Stimulated activated CD8-positive, alpha-beta memory T cell treated with anti-CD3 and anti-CD28 coated beads, Interleukin-7, amount 100 ng/mL, for 1 hour (primary cell): ENCODE data around the gene SLC5A12.

Experiments
- DNase-seq, 2 donors: peaks; one replicate each; pipeline ENCODE4 v3.0.0-alpha.2; 2020; ENCODE audit warnings: low read depth in 2 of 2

The SLC5A12 gene

DNA sequence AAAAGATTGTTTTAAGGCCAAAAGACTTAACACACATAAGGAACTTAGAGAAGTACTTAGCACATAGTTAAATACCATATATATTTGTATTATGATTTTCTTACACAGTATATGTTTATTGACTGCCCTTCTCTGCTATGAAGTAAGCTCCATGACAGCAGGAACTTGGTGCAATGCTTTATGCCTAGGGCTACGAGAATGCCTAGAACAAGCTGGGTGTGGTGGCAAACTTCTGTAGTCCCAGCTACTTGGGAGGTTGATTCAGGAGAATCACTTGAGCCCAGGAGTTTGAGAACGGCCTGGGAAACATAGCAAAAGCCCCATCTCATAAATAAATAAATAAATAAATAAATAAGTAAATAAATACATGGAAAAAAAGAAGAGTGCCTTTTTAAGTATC is 1.9 kb downstream of the SLC5A12 start:
- DNase-seq = no peak

GRCh38 chr11:26719289-26719973 is 2.4 kb downstream of the SLC5A12 start:
- DNase-seq = no peak

- no peak for DNase-seq
Observed at GRCh38 chr11:26717771-26718170, 4.1 kb downstream of the SLC5A12 start.

GRCh38 chr11:26715133-26715532 is 6.7 kb downstream of the SLC5A12 start:
- no peak for DNase-seq

DNA sequence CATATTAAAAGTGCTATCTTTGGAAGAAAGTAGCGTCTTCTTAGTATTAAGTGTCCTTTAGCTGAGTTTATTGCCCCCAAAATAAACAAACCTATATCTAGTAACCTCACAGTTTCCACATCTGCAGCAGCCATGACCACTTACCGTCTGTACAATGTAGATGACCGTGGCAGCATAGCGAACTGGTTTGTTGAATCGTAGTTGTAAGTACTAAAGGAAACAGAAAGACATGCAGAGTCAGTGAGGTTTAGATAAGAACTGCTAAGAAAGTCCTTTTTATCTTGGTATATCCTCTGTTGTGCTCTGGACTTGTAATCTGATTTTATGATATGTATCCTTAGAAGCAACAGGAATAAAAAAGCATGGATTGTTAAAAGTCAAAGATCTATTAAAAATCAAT is 9.4 kb downstream of the SLC5A12 start:
- no peak for DNase-seq

GRCh38 chr11:26710489-26710888 is 11.4 kb downstream of the SLC5A12 start:
- DNase-seq = no peak

DNA sequence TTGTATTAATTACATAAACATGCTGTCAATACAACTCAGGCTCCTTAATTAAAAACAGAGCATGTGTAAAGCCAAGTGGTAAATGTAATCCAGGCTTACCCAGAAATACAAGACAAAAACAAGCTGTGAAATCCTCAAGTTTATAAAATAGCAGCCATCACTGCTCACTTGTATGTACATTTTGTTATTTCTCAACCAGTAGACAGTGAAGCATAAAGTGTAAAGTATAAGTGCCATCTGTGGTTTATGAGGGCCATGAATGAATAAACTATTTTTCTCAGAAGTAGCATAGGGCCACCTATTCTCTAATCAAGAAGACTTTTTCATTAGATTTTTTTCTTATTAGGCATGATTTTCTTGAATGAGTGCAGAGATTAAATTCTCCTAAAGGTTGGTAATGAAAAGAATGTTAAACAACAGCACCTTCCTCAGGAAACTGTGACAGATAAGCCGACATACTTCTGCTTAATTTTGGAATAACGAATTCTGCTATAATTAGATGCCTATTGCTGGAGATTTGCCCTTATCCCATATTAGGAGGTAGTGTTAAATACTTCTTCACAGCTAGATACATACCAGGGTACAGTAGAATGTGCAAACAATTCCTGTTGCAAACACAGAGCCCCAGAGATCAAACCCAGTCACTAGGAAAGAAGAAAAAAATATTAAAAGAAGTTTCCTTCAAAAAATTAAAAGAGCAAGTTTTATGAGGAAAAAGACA is 13.0 kb downstream of the SLC5A12 start:
- DNase-seq = no peak

DNA sequence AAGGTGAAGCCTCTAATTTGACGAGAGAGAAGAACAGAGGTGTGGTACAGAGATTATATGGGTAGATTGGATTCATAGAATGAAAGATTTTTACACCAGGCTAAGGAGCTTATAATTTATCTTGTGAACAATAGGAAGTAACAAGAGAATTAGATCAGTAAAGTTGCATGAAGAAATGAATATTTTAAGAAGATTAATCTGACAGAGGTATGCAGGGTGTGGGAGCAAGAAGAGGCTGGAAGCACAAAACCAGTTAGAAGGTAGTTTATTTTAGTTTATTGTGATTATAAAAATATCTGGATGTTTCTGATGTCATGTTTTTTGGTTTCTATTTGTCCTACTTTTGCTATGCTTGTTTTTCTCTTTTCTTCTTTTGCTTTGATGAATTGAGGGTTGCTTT is 15.7 kb downstream of the SLC5A12 start:
- DNase-seq = no peak

DNA sequence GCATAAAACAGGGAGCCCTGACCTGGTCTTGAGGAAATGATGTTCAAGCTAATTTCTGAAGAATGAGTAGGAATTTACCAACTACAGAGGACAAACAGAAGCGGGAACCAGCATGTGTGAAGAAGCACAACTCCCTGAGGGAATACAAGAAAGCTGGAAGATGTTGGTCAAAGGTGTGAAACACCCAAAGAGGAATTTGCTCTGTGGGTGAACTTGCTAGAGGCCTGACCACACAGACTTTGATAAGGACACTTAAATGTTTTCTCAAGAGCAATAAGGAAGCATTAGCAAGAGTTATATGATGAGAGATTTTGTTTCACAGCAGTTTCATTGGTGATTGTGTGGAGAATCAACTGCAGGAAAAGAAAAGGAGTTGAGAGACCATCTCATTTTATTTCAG is 17.6 kb downstream of the SLC5A12 start:
- no peak for DNase-seq

- no peak for DNase-seq
Observed at GRCh38 chr11:26703411-26704191, 18.3 kb downstream of the SLC5A12 start.

GRCh38 chr11:26702406-26702805 is 19.5 kb downstream of the SLC5A12 start:
- no peak for DNase-seq

DNA sequence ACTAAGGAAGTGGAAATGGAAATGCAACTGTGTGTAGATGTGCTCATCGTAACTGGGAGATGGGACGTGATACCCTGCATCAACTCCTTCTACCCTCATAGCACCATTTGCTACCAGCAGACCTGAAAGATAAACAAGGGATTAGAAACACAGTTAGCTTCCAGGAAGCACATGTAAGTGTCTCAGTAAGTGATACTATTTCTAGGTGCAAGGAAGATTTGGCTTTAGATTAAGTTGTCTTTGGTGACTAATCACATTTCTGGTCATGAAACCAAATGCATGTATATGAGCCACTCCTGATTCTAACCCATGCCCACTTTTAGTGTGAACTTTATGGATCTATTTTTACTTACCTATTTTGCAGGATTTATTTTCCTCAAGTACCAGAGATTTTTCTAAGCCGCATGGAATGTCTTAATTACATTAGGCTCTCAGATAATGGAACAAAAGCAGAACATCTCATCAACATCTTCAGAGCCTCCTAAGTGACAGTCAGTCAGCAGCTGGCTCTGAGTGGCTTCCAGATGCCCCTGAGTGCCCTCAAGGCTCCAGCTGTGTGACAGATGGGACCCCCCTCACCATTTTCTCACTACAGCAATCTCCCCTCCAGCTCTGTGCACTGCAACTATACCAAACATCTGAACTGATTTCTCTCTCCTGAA is 21.2 kb downstream of the SLC5A12 start:
- DNase-seq = no peak

- DNase-seq = no peak
Observed at GRCh38 chr11:26698224-26698623, 23.6 kb downstream of the SLC5A12 start.

DNA sequence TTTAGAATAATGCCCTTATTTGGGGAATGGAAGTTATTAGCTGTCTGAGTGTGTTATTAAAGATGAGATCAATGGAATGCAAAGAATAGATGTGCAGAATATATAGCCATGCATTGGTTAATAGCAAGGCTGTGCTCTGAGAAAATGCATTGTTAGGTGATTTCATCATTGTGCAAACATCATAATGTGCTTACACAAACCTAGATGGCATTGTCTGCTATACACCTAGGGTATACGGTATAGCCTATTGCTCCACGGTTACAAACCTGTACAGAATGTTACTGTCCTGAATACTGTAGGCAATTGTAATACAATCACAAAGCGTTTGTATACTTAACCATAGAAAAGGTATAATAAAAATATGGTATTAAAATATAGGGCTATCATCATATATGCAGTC is 25.5 kb downstream of the SLC5A12 start:
- no peak for DNase-seq

- no peak for DNase-seq
Observed at GRCh38 chr11:26688701-26689100, 33.2 kb downstream of the SLC5A12 start.

DNA sequence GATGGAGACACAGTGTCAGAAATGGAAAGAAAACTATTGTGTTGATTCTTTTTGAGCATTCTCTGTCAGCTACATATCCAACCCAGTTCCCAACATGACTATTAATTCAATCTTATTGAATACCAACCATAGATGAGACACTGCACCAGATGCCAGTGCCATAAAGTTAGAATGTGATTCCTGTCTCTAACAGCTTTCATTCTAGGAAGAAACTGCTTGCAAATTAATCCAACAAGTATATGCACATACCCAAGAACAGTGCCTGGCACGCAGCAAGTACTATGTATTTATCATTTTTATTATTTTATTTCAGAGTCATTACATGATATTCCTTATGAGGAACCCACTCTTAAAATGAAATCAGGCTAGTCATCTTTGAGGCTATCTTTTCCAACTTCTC is 34.5 kb downstream of the SLC5A12 start:
- no peak for DNase-seq

DNA sequence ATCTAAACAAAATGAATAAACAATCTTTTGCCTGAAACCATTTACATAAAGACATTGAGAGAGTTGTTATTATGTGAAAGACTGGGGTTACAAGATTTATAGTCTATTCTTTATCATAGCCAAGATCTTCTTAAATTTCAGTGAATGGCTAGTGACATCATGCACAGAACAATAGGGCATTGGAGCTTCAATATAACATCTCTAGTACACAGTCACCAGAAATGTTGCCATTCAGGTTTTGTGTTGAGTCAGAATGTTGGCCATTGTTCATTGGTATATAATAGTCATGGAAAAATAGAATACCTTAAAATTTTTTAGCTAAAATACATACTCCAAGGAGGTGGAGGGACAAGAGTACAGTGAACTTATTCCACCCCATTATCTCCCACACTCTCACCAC is 44.3 kb downstream of the SLC5A12 start:
- DNase-seq = no peak

DNA sequence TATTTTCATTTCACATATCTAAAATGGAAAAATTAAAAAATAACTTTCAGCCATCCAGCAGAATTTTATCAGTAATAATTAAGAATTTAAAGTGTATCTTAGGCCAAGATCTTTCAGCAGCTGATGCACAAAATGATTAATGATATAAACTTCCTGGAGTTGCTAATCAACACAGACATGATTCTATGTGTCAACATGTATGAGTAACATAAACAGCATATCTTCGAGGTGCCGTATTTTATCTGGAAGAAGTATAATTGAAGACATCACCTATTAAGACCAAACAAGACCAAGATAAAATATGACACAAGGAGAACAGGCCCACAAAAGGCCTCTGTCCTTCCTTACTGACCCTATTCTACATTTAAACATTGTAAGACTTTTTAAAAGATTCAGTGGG is 45.2 kb downstream of the SLC5A12 start:
- DNase-seq = no peak

- DNase-seq = no peak
Observed at GRCh38 chr11:26675233-26675928, 46.5 kb downstream of the SLC5A12 start.

GRCh38 chr11:26665946-26666345 is 55.9 kb downstream of the SLC5A12 start:
- DNase-seq = no peak

GRCh38 chr11:26665036-26665435 is 56.8 kb downstream of the SLC5A12 start:
- no peak for DNase-seq

DNA sequence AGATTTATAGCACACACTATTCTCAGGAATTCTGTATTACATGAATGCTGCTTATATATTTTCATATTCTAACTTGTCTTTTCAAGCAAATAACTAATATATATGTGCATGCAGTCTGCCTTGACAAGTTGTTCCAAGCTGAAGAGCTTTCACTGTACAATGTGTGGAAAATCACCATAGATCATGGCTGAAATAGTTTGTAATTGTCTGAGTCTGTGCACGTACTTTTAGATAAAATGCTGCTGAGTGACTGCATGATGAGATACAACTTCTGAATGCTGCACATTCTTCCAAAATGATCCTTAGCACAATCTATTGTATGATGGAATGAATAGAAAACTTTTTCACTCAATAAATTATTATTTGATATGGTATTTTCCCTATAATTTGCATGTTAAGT is 58.9 kb downstream of the SLC5A12 start:
- no peak for DNase-seq
